LNCAP (cell line): ENCODE data around the gene ZNF646.

Experiments used
- CTCF ChIP-seq: fragments of 450-650 bp; IDR thresholded peaks from 2 replicates; pipeline ENCODE4 v1.5.1; 2017; ENCODE audit warnings: mild to moderate bottlenecking

Gene ZNF646

DNA sequence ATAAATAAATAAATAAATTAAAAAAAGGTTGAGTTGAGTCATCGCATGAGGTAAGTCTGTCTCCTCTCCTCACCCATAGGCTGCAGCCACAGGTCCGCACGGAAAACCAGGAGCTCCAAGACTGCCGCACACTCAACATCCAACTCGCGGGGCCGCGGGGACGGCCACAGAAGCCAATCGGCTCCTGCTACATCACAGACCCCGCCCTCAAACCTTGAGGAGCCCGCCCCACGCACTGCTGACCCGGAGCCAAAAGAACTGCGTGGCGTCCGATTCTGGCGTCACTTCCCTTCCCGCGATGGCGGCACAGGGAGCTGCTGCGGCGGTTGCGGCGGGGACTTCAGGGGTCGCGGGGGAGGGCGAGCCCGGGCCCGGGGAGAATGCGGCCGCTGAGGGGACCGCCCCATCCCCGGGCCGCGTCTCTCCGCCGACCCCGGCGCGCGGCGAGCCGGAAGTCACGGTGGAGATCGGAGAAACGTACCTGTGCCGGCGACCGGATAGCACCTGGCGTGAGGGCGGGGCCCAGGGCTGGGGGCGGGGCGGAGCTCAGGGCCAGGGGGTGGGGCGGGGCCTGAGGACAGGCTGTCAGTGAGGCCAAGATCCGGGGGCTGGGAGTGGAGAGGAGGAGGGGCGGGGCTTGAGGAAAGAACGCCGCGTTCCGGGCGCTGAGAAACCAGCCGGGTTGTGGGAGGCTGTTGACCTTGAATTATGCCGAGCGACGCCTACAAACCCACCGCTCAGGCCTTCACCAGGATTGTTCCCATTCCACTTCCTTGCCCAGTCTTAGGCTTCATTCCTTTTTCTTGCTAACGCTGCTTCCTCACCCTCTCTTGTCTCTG lies 43.4 kb downstream of the ZNF646 start, which contains the start of gene KAT8:
KAT8 (plus strand) TSS at position 281 of the 839 bp plus-strand sequence; CDS start at position 299, 18 bp downstream.
- TF ChIP-seq CTCF = no peak

DNA sequence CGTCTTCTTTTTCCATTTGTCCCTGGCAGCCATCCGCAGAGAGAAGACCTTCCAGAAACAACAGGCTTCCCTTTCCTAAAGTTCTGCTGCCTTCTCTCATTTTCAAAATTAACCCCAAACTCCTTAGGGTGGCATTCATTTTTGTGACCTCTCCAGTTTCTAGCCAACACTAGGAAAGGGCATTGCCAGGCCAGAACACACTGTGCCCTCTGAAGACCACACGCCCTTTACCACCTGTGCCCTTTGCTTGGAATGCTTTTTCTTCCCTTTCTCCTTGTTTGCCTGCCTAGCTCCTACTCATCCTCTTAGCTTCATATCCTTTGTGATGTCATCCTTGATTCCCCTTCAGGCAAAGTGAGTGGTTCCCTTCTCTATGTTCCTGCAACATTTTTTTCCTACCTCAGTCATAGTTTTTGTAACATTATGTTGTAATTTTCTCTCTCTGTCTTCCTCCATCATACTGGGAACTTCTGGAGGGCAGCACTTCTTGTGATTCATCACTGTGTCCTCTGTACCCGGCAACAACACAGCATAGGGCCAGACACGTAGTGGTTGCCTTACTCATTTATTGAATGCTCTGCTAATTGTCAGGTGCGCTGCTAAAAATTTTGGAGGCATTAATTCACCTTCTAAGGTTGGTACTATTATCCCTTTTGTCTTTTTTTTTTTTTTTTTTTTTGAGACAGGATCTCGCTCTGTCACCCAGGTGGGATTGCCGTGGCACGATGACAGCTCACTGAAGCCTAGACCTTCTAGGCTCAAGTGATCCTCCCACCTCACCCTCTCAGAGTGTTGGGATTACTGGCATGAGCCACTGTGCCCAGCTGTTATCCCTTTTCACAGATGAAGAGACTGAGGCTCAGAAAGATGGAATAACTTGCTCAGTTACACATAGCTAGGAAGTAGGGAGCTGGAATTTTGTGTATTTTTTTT lies 44.3 kb downstream of the ZNF646 start:
- no peak for TF ChIP-seq CTCF

GRCh38 chr16:31120129-31120528 lies 45.9 kb downstream of the ZNF646 start:
- no peak for TF ChIP-seq CTCF

DNA sequence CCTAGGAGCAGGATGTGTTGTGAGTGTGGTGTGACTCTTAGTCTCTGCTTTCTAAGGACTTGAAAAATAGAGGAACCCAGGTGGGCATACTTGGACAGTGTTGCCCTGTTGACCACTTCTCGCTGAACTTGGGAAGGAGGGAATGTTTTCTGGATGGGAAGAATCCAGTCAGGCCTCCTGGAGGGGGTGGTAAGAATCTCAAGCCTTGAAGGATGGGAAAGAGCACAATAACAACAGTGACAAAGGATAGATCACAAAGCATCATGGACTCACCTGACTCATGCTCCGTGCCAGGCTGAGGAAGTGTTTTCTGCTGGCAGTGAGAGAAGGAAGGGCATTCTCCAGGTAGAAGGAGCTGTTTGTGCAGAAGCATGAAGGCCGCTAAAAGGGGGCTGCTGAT lies 51.6 kb downstream of the ZNF646 start:
- no peak for TF ChIP-seq CTCF

GRCh38 chr16:31127182-31127581 lies 53.0 kb downstream of the ZNF646 start:
- no peak for TF ChIP-seq CTCF

DNA sequence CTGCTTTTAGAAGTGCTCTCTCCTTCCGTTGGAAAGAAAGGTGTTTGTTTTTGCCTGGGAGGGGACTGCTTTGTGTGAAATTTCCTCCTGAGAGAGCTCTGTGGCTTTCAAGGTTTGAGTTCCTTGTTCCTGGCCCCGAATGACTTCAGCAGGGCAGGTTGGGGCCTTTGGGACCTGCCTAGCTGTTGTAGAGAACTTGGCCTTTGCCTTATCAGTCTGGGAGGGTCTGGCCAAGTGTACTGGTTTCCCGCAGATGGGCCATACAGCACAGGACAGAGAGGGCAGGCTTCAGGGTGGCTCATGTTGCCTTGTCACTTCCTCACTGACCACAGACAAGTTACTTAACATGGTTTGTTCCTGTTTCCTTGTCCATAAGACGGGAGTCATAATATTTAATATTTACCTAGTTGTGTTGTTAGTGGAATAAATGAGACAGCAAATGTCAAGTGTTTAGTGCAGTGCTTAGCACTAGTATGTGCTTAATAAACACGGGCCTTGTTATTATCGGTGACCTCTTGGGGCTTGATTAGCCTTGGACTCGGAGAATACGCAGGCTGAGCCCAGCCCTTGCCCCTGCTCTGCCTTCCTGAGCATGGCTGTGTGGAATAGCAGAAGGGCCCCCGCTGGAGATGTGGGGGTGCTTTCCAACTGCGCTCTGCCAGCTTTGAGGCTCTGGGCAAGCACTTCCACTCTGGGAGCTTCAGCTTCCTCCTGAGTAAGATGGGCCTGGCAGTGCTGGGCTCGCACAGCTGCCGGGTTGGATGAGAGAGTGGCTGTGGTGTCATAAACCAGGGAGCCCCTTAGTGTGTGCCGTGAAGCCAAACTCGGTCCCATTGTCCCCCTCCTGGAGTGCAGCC lies 54.7 kb downstream of the ZNF646 start:
- TF ChIP-seq CTCF = no peak
